ENCODE measurements around the gene SOX13.
"Not testable (repeated sequence)": the region's sequence is repeated elsewhere in the genome, so short reads cannot be mapped to it uniquely, and the experiment has no call there.

The SOX13 gene

GRCh38 chr1:204084247-204084772 is 11.4 kb downstream of the SOX13 start:
- no peak for DNase-seq (ENCODE audit: low read depth)
- no peak for TF ChIP-seq CTCF (IDR thresholded peaks at IDR 0.05; ENCODE audit: low read depth, low read length, missing control alignments)
- in situ Hi-C loops (cut with HindIII; ENCODE audit: low sequenced_read_pairs) = no loop called here
- H3K4me3 ChIP-seq (ENCODE audit: low read depth, low read length) = no peak overlapping the region

GRCh38 chr1:204085876-204086275 is 13.0 kb downstream of the SOX13 start:
- in situ Hi-C loops (cut with HindIII; ENCODE audit: low sequenced_read_pairs) = no loop called here
- no peak overlapping the region for H3K4me3 ChIP-seq (ENCODE audit: low read depth, low read length)
- no peak for DNase-seq (ENCODE audit: low read depth)
- TF ChIP-seq CTCF (IDR thresholded peaks at IDR 0.05; ENCODE audit: low read depth, low read length, missing control alignments) = no peak

- TF ChIP-seq CTCF (IDR thresholded peaks at IDR 0.05; ENCODE audit: low read depth, low read length, missing control alignments) = no peak
- DNase-seq (ENCODE audit: low read depth) = no peak
- no peak overlapping the region for H3K4me3 ChIP-seq (ENCODE audit: low read depth, low read length)
- in situ Hi-C loops (cut with HindIII; ENCODE audit: low sequenced_read_pairs) = no loop called here
Observed at GRCh38 chr1:204087181-204087892, 14.4 kb downstream of the SOX13 start.

- no peak overlapping the region for H3K4me3 ChIP-seq (ENCODE audit: low read depth, low read length)
- in situ Hi-C loops (cut with HindIII; ENCODE audit: low sequenced_read_pairs) = no loop called here
- DNase-seq (ENCODE audit: low read depth) = no peak
- no peak for TF ChIP-seq CTCF (IDR thresholded peaks at IDR 0.05; ENCODE audit: low read depth, low read length, missing control alignments)
Observed at GRCh38 chr1:204087893-204088528, 15.1 kb downstream of the SOX13 start.

GRCh38 chr1:204088596-204088995 is 15.7 kb downstream of the SOX13 start:
- in situ Hi-C loops (cut with HindIII; ENCODE audit: low sequenced_read_pairs) = no loop called here
- TF ChIP-seq CTCF (IDR thresholded peaks at IDR 0.05; ENCODE audit: low read depth, low read length, missing control alignments) = no peak

GRCh38 chr1:204089044-204089751 is 16.3 kb downstream of the SOX13 start:
- no peak for DNase-seq (ENCODE audit: low read depth)
- no peak for TF ChIP-seq CTCF (IDR thresholded peaks at IDR 0.05; ENCODE audit: low read depth, low read length, missing control alignments)
- no peak overlapping the region for H3K4me3 ChIP-seq (ENCODE audit: low read depth, low read length)
- in situ Hi-C loops (cut with HindIII; ENCODE audit: low sequenced_read_pairs) = no loop called here

More at GRCh38 chr1:204088596-204088995, 15.7 kb downstream of the SOX13 start:
- no peak for DNase-seq (ENCODE audit: low read depth)
- no peak overlapping the region for H3K4me3 ChIP-seq (ENCODE audit: low read depth, low read length)

GRCh38 chr1:204090132-204090531 is 17.2 kb downstream of the SOX13 start:
- DNase-seq (ENCODE audit: low read depth); H3K4me3 ChIP-seq (ENCODE audit: low read depth, low read length): not testable (repeated sequence)
- in situ Hi-C loops (cut with HindIII; ENCODE audit: low sequenced_read_pairs) = loop anchor here (10.0 kb wide), 1 partner anchor 45 kb away; no protein-coding TSS in a partner anchor
